ENCODE results near the gene PIEZO2. TPM values are rescaled to one million over a fixed set of nuclear protein-coding genes. Genes with fewer than 3 reads are reported as not detected.

The PIEZO2 gene
- total and polyA plus RNA-seq, 7 donors: 1.4 to 35.2 (median 25.1) TPM; not detected in 1

DNA sequence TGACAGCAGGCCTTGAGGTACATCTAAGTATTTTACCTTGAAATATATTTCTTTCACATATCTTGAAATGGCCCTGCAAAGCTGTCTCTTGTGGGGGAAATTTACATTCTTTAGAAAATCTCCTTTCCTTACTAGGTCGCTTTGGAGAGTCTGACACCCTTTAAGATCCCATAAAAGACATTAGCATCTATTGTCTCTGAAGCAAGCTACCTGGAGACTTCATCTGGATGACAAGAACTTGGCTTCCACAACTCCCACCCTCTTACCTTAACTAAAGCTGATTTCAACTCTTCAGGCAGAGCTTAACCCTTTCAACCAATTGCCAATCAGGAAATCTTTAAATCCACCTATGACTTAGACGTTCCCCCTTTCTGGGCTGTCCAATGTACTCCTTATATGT, 219.3 kb downstream of the PIEZO2 start:
- TF ChIP-seq, protein P1, sequence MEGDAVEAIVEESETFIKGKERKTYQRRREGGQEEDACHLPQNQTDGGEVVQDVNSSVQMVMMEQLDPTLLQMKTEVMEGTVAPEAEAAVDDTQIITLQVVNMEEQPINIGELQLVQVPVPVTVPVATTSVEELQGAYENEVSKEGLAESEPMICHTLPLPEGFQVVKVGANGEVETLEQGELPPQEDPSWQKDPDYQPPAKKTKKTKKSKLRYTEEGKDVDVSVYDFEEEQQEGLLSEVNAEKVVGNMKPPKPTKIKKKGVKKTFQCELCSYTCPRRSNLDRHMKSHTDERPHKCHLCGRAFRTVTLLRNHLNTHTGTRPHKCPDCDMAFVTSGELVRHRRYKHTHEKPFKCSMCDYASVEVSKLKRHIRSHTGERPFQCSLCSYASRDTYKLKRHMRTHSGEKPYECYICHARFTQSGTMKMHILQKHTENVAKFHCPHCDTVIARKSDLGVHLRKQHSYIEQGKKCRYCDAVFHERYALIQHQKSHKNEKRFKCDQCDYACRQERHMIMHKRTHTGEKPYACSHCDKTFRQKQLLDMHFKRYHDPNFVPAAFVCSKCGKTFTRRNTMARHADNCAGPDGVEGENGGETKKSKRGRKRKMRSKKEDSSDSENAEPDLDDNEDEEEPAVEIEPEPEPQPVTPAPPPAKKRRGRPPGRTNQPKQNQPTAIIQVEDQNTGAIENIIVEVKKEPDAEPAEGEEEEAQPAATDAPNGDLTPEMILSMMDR (IDR thresholded peaks at IDR 0.05): no peak
- TF ChIP-seq POLR2AphosphoS5 (IDR thresholded peaks at IDR 0.05) (no peak), EP300 (IDR thresholded peaks at IDR 0.05) (no peak), POLR2A (IDR thresholded peaks at IDR 0.05) (no peak)
- intact Hi-C loops (cut with DNase I): no loop called here
- 39 to 71% methylated on average over 2 of the region's 2 CpGs for WGBS, 2 donors
- Histone ChIP-seq H3K27me3 (no peaks in the 10 kb centered on the region), H3K9me3 (no peaks in the 10 kb centered on the region), H3K4me1 (peaks cover 0 to 31% (median 22%) of the 10 kb centered on the region in 4 donors), H3K4me3 (no peak overlapping the region), H3K36me3 (no peaks in the 10 kb centered on the region), H3K27ac (no peak overlapping the region)
- DNase-seq: no peak

DNA sequence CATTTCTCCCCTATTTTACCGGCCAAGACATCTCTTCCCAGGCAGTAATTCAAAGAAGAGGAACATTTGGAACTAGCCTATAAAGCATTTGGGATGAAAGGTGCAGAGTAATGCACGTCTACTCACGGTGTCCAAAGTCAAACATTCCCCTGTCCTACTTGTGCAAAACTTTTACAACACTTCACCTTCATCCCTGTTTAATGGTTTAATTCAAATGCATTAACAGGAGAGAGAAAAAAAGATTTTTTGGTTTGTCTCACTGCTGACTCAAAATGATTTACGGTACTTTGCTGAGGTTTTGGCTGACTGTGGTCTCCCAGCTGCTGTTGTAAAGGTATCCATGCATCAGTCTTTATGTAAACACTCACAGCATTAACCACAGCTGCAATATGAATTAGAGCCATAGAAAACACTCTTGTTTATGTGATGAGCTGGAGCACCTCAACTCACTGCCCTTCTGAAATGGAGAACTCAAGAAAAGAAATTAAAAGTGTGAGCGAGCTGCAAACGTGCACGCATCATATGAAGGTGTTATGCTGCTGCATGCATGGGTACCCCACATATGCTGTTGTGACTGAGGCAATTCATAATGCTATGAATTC, 220.5 kb downstream of the PIEZO2 start:
- Histone ChIP-seq H3K4me3 (no peak overlapping the region), H3K4me1 (peaks cover 0 to 31% (median 22%) of the 10 kb centered on the region in 4 donors), H3K36me3 (no peaks in the 10 kb centered on the region), H3K9me3 (no peaks in the 10 kb centered on the region), H3K27ac (peak overlapping the region in 2 of 4 donors; percentile 61 to 63), H3K27me3 (no peaks in the 10 kb centered on the region)
- intact Hi-C loops (cut with DNase I): loop anchor here (5.0 kb wide), 1 partner anchor 67 kb away; no protein-coding TSS in a partner anchor
- 61 to 66% methylated on average over 7 of the region's 7 CpGs for WGBS, 2 donors
- peak; percentile 8 to 66 (median 53) for TF ChIP-seq POLR2AphosphoS5 (IDR thresholded peaks at IDR 0.05)
- no peak for TF ChIP-seq EP300 (IDR thresholded peaks at IDR 0.05)
- no peak for DNase-seq

DNA sequence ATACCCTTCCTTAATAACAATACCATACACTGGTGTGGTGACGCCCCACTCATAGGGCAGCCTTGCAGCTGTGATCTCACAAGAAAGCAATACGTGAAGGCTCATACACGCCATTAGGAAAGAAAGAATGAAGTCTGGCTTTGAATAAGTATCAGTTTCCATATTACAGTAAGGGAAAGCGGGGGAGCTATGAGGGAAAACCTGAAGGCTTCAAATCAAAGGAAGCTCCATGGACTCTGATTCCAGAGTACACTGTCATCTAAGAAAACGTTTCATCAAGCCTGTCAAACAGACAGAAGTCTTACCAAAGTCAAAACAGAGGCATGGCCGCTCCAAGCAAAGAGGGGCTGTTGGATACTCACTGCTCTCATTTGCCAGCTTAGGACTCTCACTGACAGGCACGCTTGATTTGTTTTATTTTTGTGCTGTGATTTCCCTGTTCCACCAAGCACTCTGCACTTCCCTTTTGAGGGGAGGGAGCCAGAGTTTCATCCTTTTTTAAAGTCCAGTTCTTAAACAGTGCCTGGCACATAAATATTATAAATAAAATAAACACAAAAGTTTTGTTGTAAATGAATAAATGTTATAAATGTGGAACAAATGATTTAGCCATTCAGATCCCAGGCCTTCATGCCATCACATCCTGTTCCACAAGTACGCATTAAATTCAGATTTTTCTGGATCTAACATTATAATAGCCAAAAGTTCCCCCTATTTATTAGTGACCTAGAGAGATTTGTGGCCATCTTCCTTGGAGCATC, 221.2 kb downstream of the PIEZO2 start:
- intact Hi-C loops (cut with DNase I): loop anchor here (5.0 kb wide), 1 partner anchor 66 kb away; no protein-coding TSS in a partner anchor
- WGBS, 2 donors: 65 to 70% methylated on average over 8 of the region's 8 CpGs
- no peak for TF ChIP-seq EP300 (IDR thresholded peaks at IDR 0.05)
- no peak for TF ChIP-seq POLR2A (IDR thresholded peaks at IDR 0.05)
- no peak for TF ChIP-seq POLR2AphosphoS5 (IDR thresholded peaks at IDR 0.05)
- TF ChIP-seq, protein P1 (IDR thresholded peaks at IDR 0.05): no peak
- Histone ChIP-seq H3K36me3 (no peaks in the 10 kb centered on the region), H3K27me3 (no peaks in the 10 kb centered on the region), H3K4me1 (peaks cover 0 to 31% (median 22%) of the 10 kb centered on the region in 4 donors), H3K27ac (peak overlapping the region in 3 of 4 donors; percentile 47 to 63 (median 61)), H3K9me3 (no peaks in the 10 kb centered on the region), H3K4me3 (no peak overlapping the region)
- DNase-seq: no peak

DNA sequence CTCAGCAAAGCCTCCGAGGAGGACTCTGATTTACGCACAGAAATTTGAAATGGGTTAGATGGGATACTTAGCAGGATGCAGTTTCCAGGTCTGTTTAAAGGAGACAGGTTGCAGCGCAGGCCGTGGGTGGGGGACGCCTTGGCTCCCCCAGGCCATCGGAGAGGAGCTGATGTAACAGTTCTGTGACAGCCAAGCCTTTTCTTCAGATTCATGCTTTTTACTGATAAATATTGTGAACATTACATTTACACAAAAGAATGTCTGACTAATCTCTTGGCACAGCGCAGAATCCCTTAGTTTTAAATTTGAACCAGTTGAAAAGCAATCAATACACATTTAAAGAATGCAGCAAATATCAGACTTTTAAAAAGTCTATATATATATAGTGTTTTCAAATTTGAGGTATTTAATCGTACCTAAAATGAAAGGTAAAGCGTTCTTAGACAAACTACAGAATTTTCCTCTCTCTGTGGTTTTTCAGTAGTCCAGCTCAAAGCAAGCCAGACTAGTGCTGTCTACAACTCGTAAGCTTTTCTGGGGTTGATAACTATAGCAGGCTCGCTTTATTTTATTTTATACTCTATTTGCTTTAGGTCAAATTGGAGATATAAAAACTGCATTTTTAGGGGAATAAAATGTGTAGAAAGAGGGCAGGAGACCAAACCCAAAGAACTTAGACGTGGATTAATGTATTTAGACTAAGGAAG, 221.9 kb downstream of the PIEZO2 start:
- intact Hi-C loops (cut with DNase I): loop anchor here (5.0 kb wide), 1 partner anchor 65 kb away; no protein-coding TSS in a partner anchor
- Histone ChIP-seq H3K36me3 (no peaks in the 10 kb centered on the region), H3K9me3 (no peaks in the 10 kb centered on the region), H3K4me1 (peaks cover 0 to 31% (median 22%) of the 10 kb centered on the region in 4 donors), H3K4me3 (no peak overlapping the region), H3K27ac (peak overlapping the region; percentile 47 to 63 (median 55)), H3K27me3 (no peaks in the 10 kb centered on the region)
- DNase-seq: no peak
- 74 to 79% methylated on average over 12 of the region's 12 CpGs for WGBS, 2 donors
- TF ChIP-seq EP300 (IDR thresholded peaks at IDR 0.05): no peak
- TF ChIP-seq, protein P1 (IDR thresholded peaks at IDR 0.05): no peak
- TF ChIP-seq POLR2A (IDR thresholded peaks at IDR 0.05): no peak
- no peak for TF ChIP-seq POLR2AphosphoS5 (IDR thresholded peaks at IDR 0.05)
